IPS-15b (cell line): ENCODE data around the gene URB1.

Experiments
- H3K27me3 ChIP-seq: one replicate; pipeline ENCODE4 v1.6.1; 2013; ENCODE audit warnings: low read length; ENCODE audit not compliant: control insufficient read depth, insufficient read depth
- H3K36me3 ChIP-seq: one replicate; pipeline ENCODE4 v1.6.1; 2013; ENCODE audit warnings: low read length; ENCODE audit not compliant: control insufficient read depth, insufficient read depth
- H3K4me1 ChIP-seq: one replicate; pipeline ENCODE4 v1.6.1; 2013; ENCODE audit warnings: mild to moderate bottlenecking, low read length; ENCODE audit not compliant: control insufficient read depth, insufficient read depth
- H3K4me3 ChIP-seq: one replicate; pipeline ENCODE4 v1.5.1; 2013; ENCODE audit warnings: low read depth, low read length
- H3K9ac ChIP-seq: one replicate; pipeline ENCODE4 v1.6.1; 2013; ENCODE audit warnings: low read depth, mild to moderate bottlenecking, low read length
- H3K9me3 ChIP-seq: one replicate; pipeline ENCODE4 v1.6.1; 2013; ENCODE audit warnings: mild to moderate bottlenecking, low read length; ENCODE audit not compliant: control insufficient read depth, insufficient read depth

Gene URB1

DNA sequence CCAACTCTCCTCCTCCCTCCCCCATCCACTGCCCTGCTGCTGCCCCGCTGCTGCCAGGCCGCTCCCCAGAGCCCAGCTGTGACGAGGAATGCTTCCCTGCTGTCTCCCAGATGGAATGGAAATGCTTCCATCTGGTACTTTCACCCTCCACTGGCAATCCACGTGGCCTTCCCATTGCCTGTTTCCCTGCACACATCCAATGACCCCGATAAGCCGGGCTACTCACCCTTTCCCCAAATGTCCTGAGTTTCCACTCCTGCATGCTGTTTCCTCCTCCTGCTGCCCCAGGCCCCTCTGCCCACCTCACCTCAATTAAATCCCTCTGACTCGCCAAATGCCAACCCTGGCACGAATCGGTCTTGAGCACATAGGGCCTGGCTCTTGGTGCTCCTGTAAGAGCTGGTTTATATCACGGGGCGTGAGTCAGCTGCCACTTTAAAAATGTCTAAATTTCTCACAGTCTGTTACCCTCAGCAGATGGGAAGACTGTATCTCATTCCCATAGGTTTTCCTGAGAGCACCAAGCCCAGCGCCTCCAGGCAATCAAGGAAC, 57.8 kb downstream of the URB1 start:
- Histone ChIP-seq H3K4me3 (no peak overlapping the region), H3K36me3 (peaks cover 68% of the 10 kb centered on the region), H3K27me3 (no peaks in the 10 kb centered on the region), H3K9ac (no peak overlapping the region), H3K9me3 (no peaks in the 10 kb centered on the region), H3K4me1 (no peaks in the 10 kb centered on the region)

DNA sequence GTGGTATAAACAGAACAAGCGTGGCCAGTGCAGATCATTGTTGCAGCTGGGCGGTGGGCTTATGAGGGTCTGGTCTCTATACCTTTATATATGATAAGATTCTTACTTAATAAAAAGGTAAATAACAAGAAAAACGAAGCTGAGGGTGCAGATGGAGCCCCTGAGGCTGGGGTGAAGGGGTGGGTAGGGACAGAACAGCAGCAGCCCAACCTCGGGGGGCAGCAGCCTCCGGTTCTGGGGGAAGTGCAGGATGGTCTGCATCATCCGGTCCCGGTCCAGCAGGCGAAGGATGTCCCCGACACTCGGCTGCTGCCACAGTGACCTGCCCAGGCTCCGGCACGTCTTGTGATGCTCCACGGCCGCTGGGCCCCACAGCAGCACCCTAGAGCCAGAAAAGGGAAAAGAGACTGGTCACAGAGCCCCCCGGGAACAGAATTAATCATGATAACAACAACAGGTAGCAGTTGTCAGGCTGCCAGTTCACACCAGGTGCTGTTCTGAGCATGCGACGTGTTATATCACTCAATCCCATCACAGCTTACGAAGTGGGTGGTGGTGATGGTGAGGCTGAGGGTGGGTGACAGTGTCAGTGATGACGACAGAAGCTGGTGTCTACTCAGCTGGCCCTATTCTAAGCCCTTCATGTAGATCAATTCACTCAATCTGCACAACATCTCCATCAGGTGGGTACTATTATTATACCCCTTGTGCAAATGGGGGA, 58.7 kb downstream of the URB1 start:
- Histone ChIP-seq H3K9ac (no peak overlapping the region), H3K4me3 (no peak overlapping the region), H3K36me3 (peaks cover 64% of the 10 kb centered on the region), H3K9me3 (no peaks in the 10 kb centered on the region), H3K27me3 (no peaks in the 10 kb centered on the region), H3K4me1 (no peaks in the 10 kb centered on the region)

DNA sequence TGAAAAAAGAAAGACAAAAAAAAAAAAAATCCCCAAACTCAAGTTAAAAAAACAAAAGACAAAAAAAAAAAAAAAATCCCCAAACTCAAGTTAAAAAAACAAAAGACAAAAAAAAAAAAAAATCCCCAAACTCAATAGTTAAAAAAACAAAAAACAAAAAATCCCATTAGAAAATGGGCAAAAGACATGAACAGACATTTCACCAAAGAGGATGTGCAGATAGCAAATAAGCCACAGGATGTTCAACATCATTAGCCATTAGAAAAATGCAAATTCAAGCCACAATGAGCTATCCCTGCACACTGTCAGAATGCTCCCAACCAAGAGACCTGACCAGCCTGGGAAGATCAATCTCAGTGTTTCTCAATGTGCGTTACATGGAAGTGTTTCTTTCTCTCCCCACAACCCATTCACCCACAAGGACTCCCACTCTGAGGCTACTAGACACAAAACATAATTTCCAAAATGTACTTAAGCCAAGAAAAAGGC, 60.3 kb downstream of the URB1 start:
- H3K4me1 ChIP-seq, result no peaks in the 10 kb centered on the region
- no peak overlapping the region for H3K4me3 ChIP-seq
- no peaks in the 10 kb centered on the region for H3K9me3 ChIP-seq
- no peak overlapping the region for H3K9ac ChIP-seq
- H3K36me3 ChIP-seq, result peaks cover 52% of the 10 kb centered on the region
- H3K27me3 ChIP-seq, result no peaks in the 10 kb centered on the region

DNA sequence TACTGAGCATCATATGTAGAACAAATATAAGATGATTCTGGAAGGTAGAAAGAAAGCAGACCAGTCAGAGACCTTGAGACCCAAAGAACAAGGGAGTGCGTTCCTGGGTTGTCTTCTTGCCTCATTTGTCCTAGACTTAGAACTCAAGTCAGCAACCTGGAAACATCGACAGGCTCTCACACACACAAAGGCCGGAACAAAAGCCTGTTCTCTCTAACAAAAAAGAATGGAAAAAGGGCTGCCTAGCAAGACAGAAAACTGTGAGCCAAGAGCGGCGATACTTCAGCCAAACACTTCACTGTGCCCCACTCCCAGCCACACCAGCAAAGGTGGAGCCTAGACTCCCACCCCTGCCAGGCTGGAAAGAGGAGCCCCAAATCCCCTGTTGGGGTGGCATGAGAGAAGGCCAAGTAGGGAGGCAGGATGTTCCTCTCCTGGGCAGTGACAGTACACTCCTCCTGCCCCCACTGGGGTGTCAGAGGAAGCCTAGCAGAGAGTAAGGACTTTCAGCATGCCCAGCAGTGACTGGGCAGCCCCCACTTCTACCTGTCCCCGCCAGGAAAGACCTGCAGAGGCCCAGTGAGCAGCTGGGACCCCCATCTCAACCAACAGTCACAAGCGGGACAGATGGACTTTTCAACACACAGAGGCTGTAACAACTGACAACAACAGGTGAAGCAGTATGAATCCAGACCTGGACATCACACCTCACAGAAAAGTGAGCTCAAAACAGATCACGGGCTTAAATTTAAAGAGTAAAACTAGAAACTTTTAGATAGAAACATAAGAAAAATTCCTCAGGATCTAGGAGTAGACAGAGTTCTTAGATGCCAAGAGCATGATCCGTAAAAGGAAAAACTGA, 61.1 kb downstream of the URB1 start:
- no peak overlapping the region for H3K4me3 ChIP-seq
- H3K36me3 ChIP-seq, result peaks cover 45% of the 10 kb centered on the region
- no peaks in the 10 kb centered on the region for H3K27me3 ChIP-seq
- no peak overlapping the region for H3K9ac ChIP-seq
- no peaks in the 10 kb centered on the region for H3K9me3 ChIP-seq
- H3K4me1 ChIP-seq, result no peaks in the 10 kb centered on the region

DNA sequence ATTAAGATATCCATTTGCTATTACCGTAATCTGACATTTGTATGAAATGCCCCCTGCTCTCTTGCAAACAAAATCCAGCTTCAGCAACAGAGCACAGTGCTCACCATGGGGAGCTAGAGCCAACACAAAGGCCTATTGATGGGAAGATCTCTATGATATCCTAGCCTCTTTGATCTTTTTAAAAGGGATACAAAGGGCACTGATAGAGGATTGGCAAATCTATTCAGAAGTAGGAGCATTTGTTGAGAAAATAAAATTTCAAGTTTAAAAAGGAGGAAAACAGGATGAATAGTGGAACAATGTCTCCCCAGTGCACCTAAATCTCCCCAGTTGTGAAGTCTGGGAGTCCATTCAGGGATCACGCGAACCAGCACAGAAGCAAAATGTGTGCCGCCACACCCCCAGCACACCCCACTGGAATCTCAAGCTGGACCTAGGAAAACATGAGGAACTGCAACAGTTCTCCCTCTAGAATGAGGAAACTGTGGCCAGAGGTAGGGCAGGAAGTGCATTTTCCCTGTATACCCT, 62.0 kb downstream of the URB1 start:
- H3K27me3 ChIP-seq, result no peaks in the 10 kb centered on the region
- no peaks in the 10 kb centered on the region for H3K4me1 ChIP-seq
- peaks cover 41% of the 10 kb centered on the region for H3K36me3 ChIP-seq
- no peak overlapping the region for H3K4me3 ChIP-seq
- H3K9ac ChIP-seq, result no peak overlapping the region
- no peaks in the 10 kb centered on the region for H3K9me3 ChIP-seq

DNA sequence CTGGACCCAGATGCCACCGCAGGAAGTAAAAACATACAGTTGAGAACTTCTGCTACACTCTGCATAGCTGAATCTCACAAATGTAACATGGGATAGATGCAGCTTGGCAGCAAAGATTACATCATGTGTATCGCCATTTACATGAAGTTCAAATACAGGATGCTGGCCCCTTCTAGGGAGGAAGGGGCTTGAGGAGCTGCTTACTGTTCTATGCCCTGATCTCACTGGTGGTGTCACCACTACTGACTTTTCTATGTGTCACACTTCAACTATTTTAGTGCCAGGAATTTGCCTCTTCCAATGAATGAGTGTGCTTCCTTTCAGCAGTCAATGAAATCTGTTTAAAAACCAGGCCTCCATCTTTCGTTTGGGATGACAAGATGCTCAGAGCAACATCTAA, 63.0 kb downstream of the URB1 start:
- peaks cover 38% of the 10 kb centered on the region for H3K36me3 ChIP-seq
- no peak overlapping the region for H3K4me3 ChIP-seq
- no peaks in the 10 kb centered on the region for H3K4me1 ChIP-seq
- H3K27me3 ChIP-seq, result no peaks in the 10 kb centered on the region
- H3K9ac ChIP-seq, result no peak overlapping the region
- H3K9me3 ChIP-seq, result no peaks in the 10 kb centered on the region

DNA sequence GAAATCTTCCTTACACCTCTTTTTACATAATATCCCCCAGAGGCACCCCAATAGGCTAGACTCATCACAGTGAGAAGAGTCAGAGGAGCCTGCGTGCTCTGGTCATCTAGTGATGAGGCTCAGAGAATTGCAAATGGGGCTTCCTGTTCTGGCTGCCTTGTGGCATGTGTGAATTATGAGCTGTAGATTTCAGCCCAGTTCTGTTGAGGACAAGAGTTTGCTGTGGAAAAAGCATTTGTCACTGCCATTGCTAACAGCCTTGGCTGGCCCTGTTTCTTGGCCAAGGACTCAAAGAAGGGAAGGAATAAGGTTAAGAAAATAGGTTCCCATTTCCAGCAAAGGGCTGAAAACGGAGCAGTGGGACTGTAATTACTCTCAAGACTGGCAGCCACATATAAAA, 63.5 kb downstream of the URB1 start:
- Histone ChIP-seq H3K4me1 (no peaks in the 10 kb centered on the region), H3K9me3 (no peaks in the 10 kb centered on the region), H3K9ac (no peak overlapping the region), H3K36me3 (peaks cover 37% of the 10 kb centered on the region), H3K4me3 (no peak overlapping the region), H3K27me3 (no peaks in the 10 kb centered on the region)

DNA sequence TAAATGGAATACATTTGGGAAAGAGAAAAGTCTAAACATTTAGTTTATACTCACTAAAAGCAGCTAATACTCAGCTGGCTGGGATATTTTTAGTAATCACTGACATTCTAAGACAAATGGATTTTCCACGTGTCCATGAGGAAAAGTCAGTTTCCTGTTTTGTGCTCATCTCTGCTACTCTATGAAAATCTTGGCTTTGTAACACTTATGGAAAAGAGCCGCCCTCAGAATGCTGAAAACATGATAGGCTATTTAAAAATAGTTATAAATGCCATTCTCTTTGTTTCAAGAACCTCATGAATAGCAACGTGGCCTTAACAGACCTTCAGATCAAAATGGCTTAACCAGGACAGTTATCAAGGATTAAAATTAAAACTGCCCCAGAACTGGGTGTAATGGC, 64.2 kb downstream of the URB1 start:
- H3K27me3 ChIP-seq, result no peaks in the 10 kb centered on the region
- no peaks in the 10 kb centered on the region for H3K9me3 ChIP-seq
- no peak overlapping the region for H3K9ac ChIP-seq
- H3K36me3 ChIP-seq, result peaks cover 37% of the 10 kb centered on the region
- H3K4me3 ChIP-seq, result no peak overlapping the region
- H3K4me1 ChIP-seq, result no peaks in the 10 kb centered on the region

DNA sequence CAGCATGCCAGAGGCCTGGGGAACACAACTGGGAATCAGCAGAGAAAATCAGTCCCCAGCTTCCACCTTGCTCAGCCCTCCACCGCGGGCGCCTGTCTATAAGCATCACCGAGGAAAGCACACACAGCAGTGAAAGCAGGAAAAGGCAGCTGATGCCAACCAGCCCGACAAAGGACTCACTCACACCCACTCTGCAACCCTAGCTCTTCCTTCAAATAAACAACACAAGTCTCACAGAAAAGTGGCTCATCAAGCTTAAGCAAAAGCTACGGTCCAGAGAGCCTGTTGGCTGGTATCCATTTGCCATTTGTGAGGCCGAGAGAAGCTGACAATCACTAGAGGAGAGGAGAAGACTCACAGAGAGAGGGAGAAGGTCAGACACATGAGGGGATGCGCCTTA, 67.1 kb downstream of the URB1 start:
- Histone ChIP-seq H3K4me3 (no peak overlapping the region), H3K9me3 (no peaks in the 10 kb centered on the region), H3K9ac (no peak overlapping the region), H3K27me3 (no peaks in the 10 kb centered on the region), H3K36me3 (peaks cover 50% of the 10 kb centered on the region), H3K4me1 (no peaks in the 10 kb centered on the region)

DNA sequence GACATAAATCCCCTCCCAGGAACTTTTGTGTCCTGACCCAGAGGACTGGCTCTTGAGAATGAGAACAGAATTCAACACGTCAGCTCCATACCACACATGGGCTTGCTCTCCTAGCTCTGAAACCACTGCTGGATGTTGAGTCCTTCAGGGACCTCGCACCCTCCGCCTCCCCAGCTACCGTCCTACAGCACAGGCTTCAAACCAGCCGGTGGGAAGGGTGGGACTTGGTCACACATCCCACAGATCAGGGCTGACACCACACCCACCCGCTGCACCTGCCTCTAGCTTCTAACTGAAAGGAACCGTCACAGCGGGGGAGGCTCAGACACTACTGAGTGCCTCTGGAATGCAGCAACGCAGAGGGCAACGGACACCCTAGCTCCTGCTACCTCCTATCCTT, 70.1 kb downstream of the URB1 start:
- Histone ChIP-seq H3K4me1 (no peaks in the 10 kb centered on the region), H3K27me3 (no peaks in the 10 kb centered on the region), H3K36me3 (peaks cover 70% of the 10 kb centered on the region), H3K9ac (no peak overlapping the region), H3K9me3 (no peaks in the 10 kb centered on the region), H3K4me3 (no peak overlapping the region)

DNA sequence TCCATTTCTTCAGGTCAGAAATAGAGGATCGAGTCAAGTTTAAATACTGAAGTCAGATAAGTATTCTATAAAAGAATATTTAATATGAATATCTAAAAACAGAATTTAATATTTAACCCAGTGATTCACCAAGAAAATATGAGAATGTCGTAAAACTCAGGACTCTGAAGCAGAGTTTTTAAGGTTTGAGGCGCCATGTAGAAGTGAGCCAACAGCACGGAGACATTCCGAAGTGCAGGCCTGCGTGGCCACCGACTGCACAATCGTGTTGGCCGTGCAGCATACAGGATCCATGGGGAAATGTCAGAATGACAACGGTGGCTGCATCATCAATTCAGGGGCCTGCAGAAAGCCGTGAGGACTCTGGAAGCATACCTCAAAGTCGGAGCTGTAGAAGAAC, 70.7 kb downstream of the URB1 start:
- Histone ChIP-seq H3K36me3 (peaks cover 76% of the 10 kb centered on the region), H3K9ac (no peak overlapping the region), H3K4me1 (no peaks in the 10 kb centered on the region), H3K4me3 (no peak overlapping the region), H3K9me3 (no peaks in the 10 kb centered on the region), H3K27me3 (no peaks in the 10 kb centered on the region)
